ENCODE data around the gene SNTG2.

Gene SNTG2

GRCh38 chr2:1249897-1250687 lies 299.4 kb downstream of the SNTG2 start:
- DNase-seq: no peak

DNA sequence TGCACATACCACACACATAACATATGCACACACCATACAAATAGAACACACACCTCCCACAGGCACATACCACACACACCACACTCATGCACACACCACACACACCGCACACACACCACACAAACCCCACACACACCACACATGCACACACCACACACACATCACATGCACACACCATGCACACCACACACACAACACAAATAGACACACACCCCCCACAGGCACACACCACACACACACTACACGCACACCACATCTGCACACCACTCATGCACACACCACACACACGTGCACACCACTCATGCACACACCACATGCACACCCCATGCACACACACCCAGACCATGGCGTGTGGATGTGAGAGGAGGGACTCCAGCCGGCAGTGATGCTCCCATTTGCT lies 300.9 kb downstream of the SNTG2 start:
- no peak for DNase-seq

- DNase-seq: no peak
Measured at GRCh38 chr2:1253629-1254028, 303.0 kb downstream of the SNTG2 start.

GRCh38 chr2:1254662-1255343 lies 304.2 kb downstream of the SNTG2 start:
- DNase-seq: no peak

DNA sequence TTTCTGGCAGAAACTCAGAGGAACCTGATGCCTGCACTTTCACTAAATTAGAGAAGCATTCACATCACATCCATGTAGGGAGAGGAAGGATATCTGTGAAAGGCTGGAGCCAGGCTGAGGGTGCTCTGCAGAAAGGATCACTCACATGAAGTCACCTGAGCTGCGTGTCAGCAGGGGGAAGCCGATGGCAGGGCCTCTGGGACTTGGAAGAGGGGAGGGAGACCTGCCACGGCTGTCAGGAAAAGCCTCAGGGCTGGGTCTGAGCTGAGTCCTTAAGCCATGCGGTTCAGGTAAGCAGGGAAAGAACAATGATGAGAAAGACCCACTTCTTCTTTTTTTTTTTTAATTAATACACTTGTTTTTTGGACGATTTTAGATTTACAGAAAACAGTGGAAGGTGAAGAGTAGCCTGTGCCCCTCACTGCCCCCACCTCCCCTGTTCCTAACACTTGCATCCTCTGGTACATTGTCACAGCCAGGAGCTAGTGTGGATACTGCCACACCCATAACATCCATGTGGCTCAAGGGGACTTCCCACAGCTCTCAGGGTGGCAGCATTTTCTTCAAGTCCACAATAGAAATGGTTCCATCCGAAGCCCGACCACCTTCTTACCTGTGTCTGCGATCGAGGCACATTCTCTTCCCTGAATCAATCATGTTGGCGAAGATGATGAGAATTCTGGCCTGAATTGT lies 306.1 kb downstream of the SNTG2 start:
- no peak for DNase-seq

DNA sequence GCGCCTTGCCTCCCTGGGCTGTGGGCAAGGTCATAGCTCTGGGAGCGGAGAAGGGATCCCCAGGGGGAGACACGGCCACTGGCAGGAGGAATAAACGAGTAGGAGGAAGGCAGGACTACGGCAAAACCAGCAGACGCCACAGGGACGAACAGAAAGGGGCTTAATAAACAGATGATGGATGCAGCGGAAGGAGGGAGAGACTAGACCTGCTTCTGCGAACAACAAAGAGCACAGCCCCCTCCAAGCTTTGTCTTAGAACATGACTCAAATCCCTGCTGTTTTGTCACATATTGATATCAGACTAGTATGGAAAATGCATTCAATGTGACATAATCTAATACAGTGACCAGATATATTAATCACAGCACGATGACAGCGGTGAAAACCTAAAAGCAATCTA lies 306.7 kb downstream of the SNTG2 start:
- DNase-seq: no peak

DNA sequence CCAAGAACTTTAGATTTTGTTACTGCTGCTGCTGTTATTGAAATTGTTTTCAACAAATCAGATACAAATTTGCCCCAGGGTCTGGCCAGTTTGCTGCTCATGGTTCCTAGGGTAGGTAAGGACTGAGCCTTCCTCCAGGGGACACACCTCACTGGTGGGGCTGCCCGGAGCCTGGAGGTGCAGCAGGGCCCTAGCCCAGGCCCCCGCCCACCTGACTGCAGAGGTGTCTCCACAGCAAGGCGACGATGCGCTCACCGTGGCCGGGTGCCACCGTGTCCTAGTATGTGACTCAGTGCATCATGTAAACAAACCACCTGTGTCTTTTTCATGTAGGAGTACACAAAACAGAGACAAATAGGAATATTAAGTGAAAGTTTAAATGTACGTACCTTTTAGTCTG lies 309.1 kb downstream of the SNTG2 start:
- DNase-seq: no peak

- DNase-seq: no peak
Measured at GRCh38 chr2:1262609-1263008, 312.0 kb downstream of the SNTG2 start.

DNA sequence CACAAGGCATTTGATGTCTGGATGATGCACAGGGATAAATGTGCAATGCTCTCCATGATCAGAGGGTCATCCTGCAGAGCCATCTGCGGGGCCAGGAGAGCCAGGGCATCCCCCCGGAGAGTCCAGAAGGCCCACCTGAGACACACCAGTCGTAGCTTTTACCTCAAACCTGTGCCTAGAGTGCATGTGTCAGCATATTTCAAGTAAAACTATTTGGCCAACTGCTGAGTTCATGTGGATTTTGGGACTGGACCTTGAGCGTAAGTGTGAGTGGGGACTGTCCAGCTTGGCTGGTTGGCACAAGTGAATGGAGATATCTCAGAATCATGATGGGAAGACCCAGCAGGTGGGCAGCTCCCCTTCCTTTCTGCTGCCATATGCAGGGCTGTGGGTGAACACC lies 314.8 kb downstream of the SNTG2 start:
- DNase-seq: no peak

DNA sequence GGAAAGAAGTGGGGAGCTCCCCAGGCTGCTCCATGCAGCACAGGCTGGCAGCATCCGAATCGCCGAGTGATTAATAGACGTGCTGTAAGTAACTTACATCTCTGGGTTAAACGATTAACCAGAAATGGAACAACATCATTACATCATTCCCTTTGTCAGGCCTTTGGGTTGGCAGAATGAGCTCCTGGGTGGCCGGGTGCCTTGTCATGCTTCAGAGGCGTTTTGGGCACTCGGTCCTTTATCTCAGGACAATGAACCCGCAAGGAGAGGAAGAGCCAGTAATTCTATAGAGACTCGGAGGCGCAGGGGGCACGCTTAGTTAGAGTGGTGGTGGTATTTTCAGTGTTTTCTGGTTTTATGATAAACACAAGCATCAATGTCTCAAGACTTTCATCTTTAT lies 315.7 kb downstream of the SNTG2 start:
- DNase-seq: no peak

GRCh38 chr2:1268034-1268433 lies 317.4 kb downstream of the SNTG2 start:
- DNase-seq: no peak

GRCh38 chr2:1269812-1270211 lies 319.2 kb downstream of the SNTG2 start:
- DNase-seq: no peak

DNA sequence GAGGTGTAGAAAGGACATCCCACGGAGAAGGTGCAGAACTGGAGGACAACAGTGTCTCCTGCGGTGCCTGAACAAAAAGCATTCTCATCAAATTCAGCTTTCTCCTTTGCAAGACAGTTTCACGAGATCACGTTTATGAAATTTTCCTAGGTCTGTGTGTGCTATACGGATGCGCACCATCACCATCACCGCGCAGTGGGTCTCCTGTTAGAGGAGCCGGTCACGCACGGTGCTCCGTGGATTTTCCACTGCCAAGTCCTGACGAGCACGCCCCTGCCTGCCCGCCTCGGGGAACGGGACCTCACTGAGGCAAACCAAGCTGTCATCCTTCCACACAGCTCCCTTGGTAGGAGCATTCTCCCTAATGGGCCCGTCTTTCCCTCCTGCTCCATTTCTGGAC lies 322.2 kb downstream of the SNTG2 start:
- DNase-seq: no peak

- DNase-seq: no peak
Measured at GRCh38 chr2:1277634-1278033, 327.0 kb downstream of the SNTG2 start.

GRCh38 chr2:1278125-1278524 lies 327.5 kb downstream of the SNTG2 start:
- DNase-seq: no peak

- no peak for DNase-seq
Measured at GRCh38 chr2:1278861-1279260, 328.2 kb downstream of the SNTG2 start.

- peak; percentile 25 for DNase-seq
Measured at GRCh38 chr2:1282552-1282951, 331.9 kb downstream of the SNTG2 start.

- no peak for DNase-seq
Measured at GRCh38 chr2:1283020-1283801, 332.6 kb downstream of the SNTG2 start.

- DNase-seq: no peak
Measured at GRCh38 chr2:1283871-1284270, 333.2 kb downstream of the SNTG2 start.

DNA sequence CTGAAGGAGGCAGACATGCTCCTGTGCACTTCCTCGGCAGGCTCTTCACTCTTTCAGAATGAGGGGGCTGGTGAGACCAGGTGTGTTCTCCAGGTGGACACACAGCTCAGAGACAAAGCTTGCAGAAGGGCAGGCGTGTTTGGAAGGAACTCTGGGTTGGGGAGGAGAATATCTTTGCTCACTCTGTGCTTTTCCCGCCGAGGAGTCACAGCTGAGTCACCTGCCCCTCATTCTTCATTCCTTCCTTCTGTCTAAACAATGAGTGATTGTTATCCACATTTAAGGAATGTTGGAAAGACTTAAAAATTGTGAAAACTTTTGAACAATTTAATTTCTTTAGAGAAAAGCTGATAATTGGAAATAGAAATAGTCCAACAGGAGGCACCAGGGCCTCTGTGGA lies 336.3 kb downstream of the SNTG2 start:
- DNase-seq: peak; percentile 1

- no peak for DNase-seq
Measured at GRCh38 chr2:1287427-1287826, 336.8 kb downstream of the SNTG2 start.

GRCh38 chr2:1294900-1295299 lies 344.3 kb downstream of the SNTG2 start:
- DNase-seq: no peak

GRCh38 chr2:1295740-1296139 lies 345.1 kb downstream of the SNTG2 start:
- no peak for DNase-seq

Measured in fibroblast of skin of right biceps (primary cell).